SK-N-SH treated with all-trans-retinoic acid at 6 μM for 48 hours (cell line): ENCODE measurements around the gene SEH1L.

Experiments used
- OSR1 ChIP-seq: fragments of 250-450 bp; sonication (Bioruptor Pico); IDR thresholded peaks from 2 replicates; pipeline ENCODE4 v1.8.0; 2022; ENCODE audit warnings: moderate library complexity, mild to moderate bottlenecking, inconsistent platforms
- PATZ1 ChIP-seq: fragments of 250-450 bp; sonication (Bioruptor Pico); IDR thresholded peaks from 2 replicates; pipeline ENCODE4 v1.8.0; 2020; ENCODE audit warnings: mild to moderate bottlenecking, moderate library complexity, borderline replicate concordance

DNA sequence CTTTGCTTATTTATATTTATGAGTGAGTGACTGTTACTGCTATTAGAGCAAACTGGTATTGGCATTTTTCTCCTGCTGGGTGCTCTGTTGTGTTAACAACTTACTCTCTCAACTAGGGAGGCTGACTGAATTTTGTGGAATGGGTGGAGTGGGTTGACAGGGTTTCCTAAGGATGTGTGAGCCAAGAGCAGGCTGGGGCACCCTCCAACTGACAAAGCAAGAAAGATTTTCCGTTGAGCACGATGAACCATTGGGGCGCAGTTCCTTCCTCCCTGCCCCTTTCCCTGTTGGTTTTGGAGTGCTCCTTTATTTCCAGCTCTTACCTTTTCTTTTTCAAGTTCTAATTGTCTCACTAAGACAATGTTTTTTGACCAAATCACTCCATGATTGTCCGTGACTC, 20.3 kb downstream of the SEH1L start:
- no peak for TF ChIP-seq PATZ1
- no peak for TF ChIP-seq OSR1 (CRISPR knock-in tag)
